Natural killer cell (primary cell): ENCODE results near the gene CA14. TPM values are rescaled to one million over a fixed set of nuclear protein-coding genes. Genes with fewer than 3 reads are reported as not detected.

ENCODE experiments used
- ATAC-seq, 3 donors: fragments of 150-1000 bp in 2 of 3; fragments of 200-7000 bp in 1 of 3; cut with Tn5 transposase; 1 replicate in 1 of 3; 2 replicates in 2 of 3; pipeline ENCODE4 v1.10.0; 2021; ENCODE audit warnings: mild to moderate bottlenecking in 2 of 3, moderate library complexity in 2 of 3
- DNase-seq, 2 donors: peaks; one replicate each; pipeline versions ENCODE4 v3.0.0 to v3.0.0-alpha.2; 2013 to 2021; ENCODE audit warnings: mixed read lengths in 1 of 2
- H3K27ac ChIP-seq: one replicate; pipeline ENCODE4 v1.5.1; 2013; ENCODE audit warnings: mild to moderate bottlenecking, low read length
- H3K27me3 ChIP-seq: one replicate; pipeline ENCODE4 v1.6.1; 2013; ENCODE audit warnings: low read length; ENCODE audit not compliant: control insufficient read depth, insufficient read depth
- H3K36me3 ChIP-seq: one replicate; pipeline ENCODE4 v1.6.1; 2013; ENCODE audit warnings: low read length; ENCODE audit not compliant: control insufficient read depth, insufficient read depth
- H3K4me1 ChIP-seq: one replicate; pipeline ENCODE4 v1.6.1; 2013; ENCODE audit warnings: low read length; ENCODE audit not compliant: control insufficient read depth, insufficient read depth
- H3K4me3 ChIP-seq: one replicate; pipeline ENCODE4 v1.5.1; 2013; ENCODE audit warnings: low read length
- H3K9me3 ChIP-seq: one replicate; pipeline ENCODE4 v1.6.1; 2013; ENCODE audit warnings: low read length; ENCODE audit not compliant: control insufficient read depth, insufficient read depth
- H3K27ac Mint-ChIP-seq, 2 donors: one replicate each; pipeline ENCODE4 v1.8.0; 2022; ENCODE audit warnings: mild to moderate bottlenecking in 2 of 2, mixed read lengths in 2 of 2, moderate library complexity in 1 of 2
- H3K27me3 Mint-ChIP-seq, 2 donors: one replicate each; pipeline ENCODE4 v1.8.0; 2022; ENCODE audit warnings: low read depth in 2 of 2, mixed read lengths in 2 of 2
- H3K36me3 Mint-ChIP-seq: one replicate; pipeline ENCODE4 v1.8.0; 2022; ENCODE audit warnings: mixed read lengths
- H3K4me1 Mint-ChIP-seq, 2 donors: one replicate each; pipeline ENCODE4 v1.8.0; 2022; ENCODE audit warnings: mixed read lengths in 2 of 2
- H3K4me3 Mint-ChIP-seq: one replicate; pipeline ENCODE4 v1.8.0; 2022; ENCODE audit warnings: mild to moderate bottlenecking, moderate library complexity, mixed read lengths
- H3K9me3 Mint-ChIP-seq, 2 donors: one replicate each; pipeline ENCODE4 v1.8.0; 2022; ENCODE audit warnings: mixed read lengths in 2 of 2
- WGBS: methylation state at CpG from one replicate; pipeline ENCODE4 v1.1.7; 2013; ENCODE audit warnings: missing lambda C conversion rate; ENCODE audit not compliant: insufficient coverage; 5-methylcytosine and 5-hydroxymethylcytosine counted together
- intact Hi-C: fragments of 100-400 bp; cut with micrococcal nuclease; formaldehyde crosslinking; loops from one replicate; pipeline ENCODE4 v1.14.2; 2022
- total RNA-seq, 4 donors: library from RNA; stranded (reverse); fragments of 120-200 nt in 1 of 4; gene quantifications; one replicate each; pipeline versions ENCODE4 v1.2.3 to v1.2.4, GENCODE V29; 2013 to 2022
- TF ChIP-seq, protein P1 (sequence below): fragments of 200-600 bp; IDR thresholded peaks from one replicate; pipeline ENCODE4 v1.8.0; 2022; ENCODE audit warnings: antibody characterized with exemption

The CA14 gene
- total RNA-seq, 3 donors from 2014 or later (not counting 1 experiment from before 2014, with no cell fraction given): not detected

DNA sequence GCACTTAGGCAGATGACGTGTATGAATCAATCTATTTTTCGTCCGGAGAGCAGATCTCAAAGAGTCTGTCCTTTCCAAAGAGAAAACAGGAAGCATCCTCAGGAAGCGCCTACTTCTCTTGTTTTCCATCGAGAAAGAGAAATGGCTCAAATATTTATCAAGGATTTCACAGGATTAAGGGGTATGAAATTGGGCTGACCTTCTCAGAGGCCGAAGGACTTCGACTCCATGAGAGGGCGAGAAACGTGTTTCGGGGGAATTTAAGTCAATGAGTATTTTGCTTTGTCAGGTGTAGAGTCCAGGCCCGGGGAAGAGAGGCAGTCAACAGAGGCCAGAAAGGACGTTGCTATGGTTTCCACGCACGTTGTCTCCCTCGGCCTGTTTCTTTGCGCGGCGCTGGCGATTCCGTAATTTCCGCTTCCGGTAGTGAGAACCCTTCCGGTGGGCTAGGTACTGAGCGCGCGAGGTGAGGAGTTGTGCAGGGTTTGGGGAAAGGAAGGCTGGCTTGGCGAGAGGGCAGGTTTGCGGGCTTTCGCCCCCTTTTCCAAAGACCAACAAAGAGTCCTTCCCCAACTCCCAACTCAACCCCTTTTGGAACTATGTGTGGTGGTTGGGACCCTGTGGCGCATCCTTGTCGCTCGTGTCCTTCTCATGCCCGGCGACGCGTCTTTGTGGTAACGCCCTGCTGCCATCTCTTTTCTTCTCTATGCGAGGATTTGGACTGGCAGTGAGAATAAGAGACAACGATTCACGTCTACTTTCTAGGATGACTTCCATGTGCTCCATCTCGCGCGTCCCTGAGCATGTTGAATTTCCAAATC, 36.1 kb downstream of the CA14 start, which contains the start of gene MRPS21:
Gene MRPS21, plus strand, starts transcription at position 429 of the 821 bp plus-strand sequence. CDS start 506 bp downstream, outside the sequence.
- no peaks in the 10 kb centered on the region for H3K9me3 ChIP-seq
- DNase-seq (peak; percentile 80 to 95), ATAC-seq (peak; percentile 96 to 98 (median 97))
- peaks cover 4 to 6% of the 10 kb centered on the region in 2 donors for H3K27me3 Mint-ChIP-seq
- peak within 1 kb of the TSS; percentile 89 for H3K4me3 Mint-ChIP-seq
- H3K36me3 Mint-ChIP-seq: no peaks in the 10 kb centered on the region
- TF ChIP-seq, protein P1, sequence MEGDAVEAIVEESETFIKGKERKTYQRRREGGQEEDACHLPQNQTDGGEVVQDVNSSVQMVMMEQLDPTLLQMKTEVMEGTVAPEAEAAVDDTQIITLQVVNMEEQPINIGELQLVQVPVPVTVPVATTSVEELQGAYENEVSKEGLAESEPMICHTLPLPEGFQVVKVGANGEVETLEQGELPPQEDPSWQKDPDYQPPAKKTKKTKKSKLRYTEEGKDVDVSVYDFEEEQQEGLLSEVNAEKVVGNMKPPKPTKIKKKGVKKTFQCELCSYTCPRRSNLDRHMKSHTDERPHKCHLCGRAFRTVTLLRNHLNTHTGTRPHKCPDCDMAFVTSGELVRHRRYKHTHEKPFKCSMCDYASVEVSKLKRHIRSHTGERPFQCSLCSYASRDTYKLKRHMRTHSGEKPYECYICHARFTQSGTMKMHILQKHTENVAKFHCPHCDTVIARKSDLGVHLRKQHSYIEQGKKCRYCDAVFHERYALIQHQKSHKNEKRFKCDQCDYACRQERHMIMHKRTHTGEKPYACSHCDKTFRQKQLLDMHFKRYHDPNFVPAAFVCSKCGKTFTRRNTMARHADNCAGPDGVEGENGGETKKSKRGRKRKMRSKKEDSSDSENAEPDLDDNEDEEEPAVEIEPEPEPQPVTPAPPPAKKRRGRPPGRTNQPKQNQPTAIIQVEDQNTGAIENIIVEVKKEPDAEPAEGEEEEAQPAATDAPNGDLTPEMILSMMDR: no peak
- H3K27ac Mint-ChIP-seq: peak within 1 kb of the TSS; percentile 96 to 97
- peak within 1 kb of the TSS; percentile 96 for H3K27ac ChIP-seq
- no peaks in the 10 kb centered on the region for H3K27me3 ChIP-seq
- H3K36me3 ChIP-seq: peaks cover 10% of the 10 kb centered on the region
- H3K4me1 Mint-ChIP-seq: peaks cover 23 to 25% of the 10 kb centered on the region in 2 donors
- WGBS: 4% methylated on average over 37 of the region's 43 CpGs
- intact Hi-C loops: loop anchor here (2.0 kb wide), 1 partner anchor 57 kb away; the partner anchor contains the start of gene ANP32E
- peaks cover 15% of the 10 kb centered on the region for H3K4me1 ChIP-seq
- peak within 1 kb of the TSS; percentile 72 for H3K4me3 ChIP-seq
- no peaks in the 10 kb centered on the region for H3K9me3 Mint-ChIP-seq

DNA sequence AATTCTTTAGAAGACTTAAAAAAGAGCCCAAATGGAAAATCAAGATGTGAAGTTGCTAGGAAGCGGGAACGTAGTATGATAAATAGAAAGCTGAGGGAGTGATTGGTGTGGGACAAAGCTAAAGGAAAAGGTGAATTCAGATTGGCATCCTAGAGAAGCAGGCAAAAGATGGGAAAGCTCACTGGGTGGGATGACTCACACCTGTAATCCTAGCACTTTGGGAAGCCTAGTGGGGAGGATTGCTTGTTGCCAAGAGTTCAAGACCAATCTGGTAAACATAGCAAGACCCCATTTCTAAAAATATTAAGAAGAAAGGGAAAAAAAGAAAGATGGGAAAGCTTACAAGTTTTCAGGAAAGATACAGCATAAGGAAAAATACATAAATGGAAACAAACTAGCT, 37.9 kb downstream of the CA14 start:
- Histone ChIP-seq H3K27ac (no peak overlapping the region), H3K36me3 (peaks cover 16% of the 10 kb centered on the region), H3K9me3 (no peaks in the 10 kb centered on the region), H3K27me3 (no peaks in the 10 kb centered on the region), H3K4me3 (no peak overlapping the region), H3K4me1 (peaks cover 15% of the 10 kb centered on the region)
- ATAC-seq (no peak), DNase-seq (no peak)
- intact Hi-C loops: no loop called here
- Mint-ChIP-seq H3K4me1 (peaks cover 23 to 25% of the 10 kb centered on the region in 2 donors), H3K9me3 (no peaks in the 10 kb centered on the region), H3K36me3 (no peaks in the 10 kb centered on the region), H3K27ac (peak overlapping the region; percentile 5 to 44), H3K4me3 (no peak overlapping the region), H3K27me3 (no peaks in the 10 kb centered on the region)
- TF ChIP-seq, protein P1: no peak
- WGBS: 92% methylated on average over 2 of the region's 2 CpGs

DNA sequence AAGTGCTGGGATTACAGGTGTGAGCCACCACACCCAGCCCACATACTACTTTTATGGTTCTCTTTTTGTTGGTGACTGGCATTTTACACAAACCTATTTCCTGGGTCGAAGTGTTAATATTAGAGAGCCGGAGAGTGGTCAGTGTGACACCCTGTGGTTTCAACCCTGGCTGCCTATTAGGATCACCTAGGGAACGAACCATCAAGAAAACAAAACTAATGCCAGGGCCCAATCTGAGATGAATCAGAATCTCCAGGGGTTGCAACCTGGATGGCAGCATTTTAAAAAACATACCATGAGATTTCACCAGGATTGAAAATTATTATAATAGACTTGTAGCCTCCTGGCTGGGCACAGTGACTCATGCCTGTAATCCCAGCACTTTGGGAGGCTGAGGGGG, 42.1 kb downstream of the CA14 start:
- no peaks in the 10 kb centered on the region for H3K9me3 ChIP-seq
- 91% methylated on average over 3 of the region's 3 CpGs for WGBS
- H3K4me1 Mint-ChIP-seq: peaks cover 7 to 12% of the 10 kb centered on the region in 2 donors
- TF ChIP-seq, protein P1: no peak
- H3K36me3 Mint-ChIP-seq: no peaks in the 10 kb centered on the region
- H3K9me3 Mint-ChIP-seq: no peaks in the 10 kb centered on the region
- peaks cover 33% of the 10 kb centered on the region for H3K36me3 ChIP-seq
- no peak overlapping the region for H3K4me3 Mint-ChIP-seq
- intact Hi-C loops: no loop called here
- H3K27ac ChIP-seq: no peak overlapping the region
- no peaks in the 10 kb centered on the region for H3K27me3 Mint-ChIP-seq
- ATAC-seq (no peak), DNase-seq (no peak)
- no peak overlapping the region for H3K4me3 ChIP-seq
- H3K27me3 ChIP-seq: no peaks in the 10 kb centered on the region
- no peak overlapping the region for H3K27ac Mint-ChIP-seq
- H3K4me1 ChIP-seq: peaks cover under 1% of the 10 kb centered on the region
